H1 (cell line): ENCODE data around the gene ARHGAP15. TPM values are rescaled to one million over a fixed set of nuclear protein-coding genes. Genes with fewer than 3 reads are reported as not detected.

Experiments
- CTCF ChIA-PET: fragments of 300-600 bp; sonication (Branson Sonifier 250); formaldehyde crosslinking; loops from one replicate; lab custom pipeline; 2021; ENCODE audit not compliant: partially characterized antibody; lab: Charles Lee
- POLR2A ChIA-PET: fragments of 300-600 bp; sonication (Branson Sonifier 250); formaldehyde crosslinking; loops from one replicate; lab custom pipeline; 2021; ENCODE audit warnings: inconsistent platforms; ENCODE audit not compliant: partially characterized antibody; lab: Charles Lee
- DNase-seq, 2 experiments: peaks; one replicate each; pipeline versions ENCODE4 v3.0.0 to v3.0.0-alpha.2; 2010 to 2022; ENCODE audit warnings: low spot score in 2 of 2, low read depth in 1 of 2, mixed read lengths in 1 of 2
- FAIRE-seq: peaks from 2 replicates; lab custom pipeline; 2011; peaks lifted over from hg19 to GRCh38; lab: Jason Lieb, UNC
- H2AFZ ChIP-seq: 2 replicates; pipeline ENCODE4 v1.8.1; 2012; ENCODE audit warnings: low read length, inconsistent platforms
- H2AK5ac ChIP-seq: 2 replicates; pipeline ENCODE4 v1.6.1; 2013; ENCODE audit warnings: low read depth, low read length
- H2BK120ac ChIP-seq: replicated peaks from 2 replicates; pipeline ENCODE3; 2013; ENCODE audit warnings: low read depth, low read length, inconsistent platforms
- H2BK12ac ChIP-seq: 2 replicates; pipeline ENCODE4 v1.6.1; 2013; ENCODE audit warnings: low read depth, low read length
- H2BK15ac ChIP-seq: 2 replicates; pipeline ENCODE4 v1.6.1; 2013; ENCODE audit warnings: low read length
- H2BK20ac ChIP-seq: 2 replicates; pipeline ENCODE4 v1.6.1; 2013; ENCODE audit warnings: low read length
- H2BK5ac ChIP-seq: 2 replicates; pipeline ENCODE4 v1.6.1; 2013; ENCODE audit warnings: low read depth, low read length
- H3K14ac ChIP-seq: 2 replicates; pipeline ENCODE4 v1.6.1; 2013; ENCODE audit warnings: inconsistent platforms; ENCODE audit not compliant: insufficient read length
- H3K18ac ChIP-seq: 2 replicates; pipeline ENCODE4 v1.6.1; 2013; ENCODE audit warnings: low read length; ENCODE audit errors: extremely low read depth
- H3K23ac ChIP-seq: 2 replicates; pipeline ENCODE4 v1.6.1; 2013; ENCODE audit warnings: inconsistent platforms; ENCODE audit not compliant: insufficient read length
- H3K23me2 ChIP-seq: 2 replicates; pipeline ENCODE4 v1.6.1; 2013; ENCODE audit warnings: low read depth, low read length
- H3K27ac ChIP-seq: 2 replicates; pipeline ENCODE4 v1.6.1; 2011; ENCODE audit warnings: low read depth, low read length, inconsistent platforms
- H3K27me3 ChIP-seq, 4 experiments: replicated peaks in 1 of 4; 1 replicate in 1 of 4; 2 replicates in 3 of 4; pipeline versions ENCODE4 v1.6.1 to v1.8.1; 2011 to 2013; ENCODE audit warnings: low read length in 3 of 4, mild to moderate bottlenecking in 3 of 4, inconsistent platforms in 2 of 4, mixed read lengths in 2 of 4, moderate library complexity in 1 of 4; ENCODE audit not compliant: control insufficient read depth in 3 of 4, insufficient read depth in 3 of 4; ENCODE audit errors: extremely low read depth in 1 of 4
- H3K36me3 ChIP-seq, 4 experiments: 2 replicates each; pipeline versions ENCODE4 v1.6.1 to v1.8.1; 2011 to 2013; ENCODE audit warnings: mild to moderate bottlenecking in 4 of 4, low read length in 3 of 4, moderate library complexity in 2 of 4, control low read depth in 1 of 4, inconsistent platforms in 1 of 4; ENCODE audit not compliant: insufficient read depth in 4 of 4, control insufficient read depth in 2 of 4
- H3K4ac ChIP-seq: replicated peaks from 2 replicates; pipeline ENCODE3; 2013; ENCODE audit warnings: low read length, low read depth, mixed read lengths, inconsistent platforms; ENCODE audit not compliant: insufficient read length
- H3K4me1 ChIP-seq, 4 experiments: replicated peaks in 1 of 4; 1 replicate in 1 of 4; 2 replicates in 3 of 4; pipeline versions ENCODE4 v1.6.1 to v1.8.1; 2011 to 2013; ENCODE audit warnings: low read length in 3 of 4, inconsistent platforms in 2 of 4, mixed read lengths in 1 of 4; ENCODE audit not compliant: insufficient read depth in 4 of 4, control insufficient read depth in 3 of 4
- H3K4me2 ChIP-seq, 2 experiments: 2 replicates each; pipeline versions ENCODE4 v1.6.1 to v1.8.1; 2011 to 2013; ENCODE audit warnings: low read depth in 2 of 2, low read length in 2 of 2, control low read depth in 1 of 2, inconsistent platforms in 1 of 2, mild to moderate bottlenecking in 1 of 2; ENCODE audit not compliant: insufficient read depth in 1 of 2
- H3K4me3 ChIP-seq, 4 experiments: fragments of 200-600, 300-600 bp in 1 of 4; sonication (generic), shearing (Covaris generic), sonication (Bioruptor Twin) in 1 of 4; 2 replicates each; pipeline versions ENCODE4 v1.5.1 to v1.8.1; 2011 to 2016; ENCODE audit warnings: low read length in 4 of 4, low read depth in 3 of 4, control low read depth in 2 of 4, inconsistent platforms in 2 of 4, mild to moderate bottlenecking in 2 of 4, mixed read lengths in 1 of 4, moderate library complexity in 1 of 4; ENCODE audit not compliant: insufficient read depth in 2 of 4; ENCODE audit errors: extremely low read depth in 1 of 4
- H3K56ac ChIP-seq: replicated peaks from 2 replicates; pipeline ENCODE3; 2013; ENCODE audit warnings: low read depth, mild to moderate bottlenecking, mixed read lengths, low read length, inconsistent platforms; ENCODE audit not compliant: insufficient read length
- H3K79me1 ChIP-seq: 2 replicates; pipeline ENCODE4 v1.6.1; 2013; ENCODE audit warnings: low read depth, low read length, control low read depth
- H3K79me2 ChIP-seq, 2 experiments: 2 replicates each; pipeline versions ENCODE4 v1.6.1 to v1.8.1; 2012 to 2013; ENCODE audit warnings: low read length in 2 of 2, mild to moderate bottlenecking in 2 of 2, inconsistent platforms in 1 of 2; ENCODE audit not compliant: insufficient read depth in 2 of 2, control insufficient read depth in 1 of 2
- H3K9ac ChIP-seq, 4 experiments: replicated peaks in 1 of 4; 1 replicate in 1 of 4; 2 replicates in 3 of 4; pipeline versions ENCODE4 v1.6.1 to v1.8.1; 2011 to 2013; ENCODE audit warnings: low read depth in 3 of 4, low read length in 3 of 4, control low read depth in 2 of 4, mild to moderate bottlenecking in 2 of 4, moderate library complexity in 2 of 4, inconsistent platforms in 1 of 4; ENCODE audit errors: extremely low read depth in 1 of 4
- H3K9me3 ChIP-seq, 2 experiments: 2 replicates each; pipeline versions ENCODE4 v1.6.1 to v1.8.1; 2012 to 2013; ENCODE audit warnings: mild to moderate bottlenecking in 2 of 2, moderate library complexity in 2 of 2, control low read depth in 1 of 2, inconsistent platforms in 1 of 2, low read depth in 1 of 2, low read length in 1 of 2, mixed read lengths in 1 of 2; ENCODE audit not compliant: insufficient read depth in 2 of 2
- H4K20me1 ChIP-seq, 2 experiments: replicated peaks in 1 of 2; 2 replicates each; pipeline versions ENCODE3 to v1.8.1; 2011 to 2013; ENCODE audit warnings: inconsistent platforms in 2 of 2, low read length in 2 of 2, mild to moderate bottlenecking in 1 of 2; ENCODE audit not compliant: insufficient read depth in 2 of 2, control insufficient read depth in 1 of 2
- H4K5ac ChIP-seq: 2 replicates; pipeline ENCODE4 v1.6.1; 2013; ENCODE audit warnings: low read length, low read depth, mixed read lengths, inconsistent platforms; ENCODE audit not compliant: insufficient read length
- H4K8ac ChIP-seq: 2 replicates; pipeline ENCODE4 v1.8.0; 2013; ENCODE audit warnings: mild to moderate bottlenecking, moderate library complexity, low read length, inconsistent platforms; ENCODE audit not compliant: insufficient read depth; ENCODE audit errors: extremely low read depth
- H4K91ac ChIP-seq: replicated peaks from 2 replicates; pipeline ENCODE3; 2013; ENCODE audit warnings: low read length, mixed read lengths, inconsistent platforms; ENCODE audit not compliant: insufficient read length
- ATF2 ChIP-seq: IDR thresholded peaks from 2 replicates; pipeline ENCODE4 v1.6.1; 2012; ENCODE audit warnings: low read length, inconsistent platforms
- CBX5 ChIP-seq: fragments of 300-800, 300-1000 bp; sonication (generic); IDR thresholded peaks from 2 replicates; pipeline ENCODE4 v1.7.1; 2016; ENCODE audit warnings: antibody characterized with exemption, low read length, low read depth
- CEBPB ChIP-seq: IDR thresholded peaks from 2 replicates; pipeline ENCODE4 v1.6.1; 2012; ENCODE audit warnings: low read depth, low read length
- CHD1 ChIP-seq: IDR thresholded peaks from 2 replicates; pipeline ENCODE4 v1.6.1; 2012; ENCODE audit warnings: low read depth, low read length, improper control_type of control experiment
- E2F6 ChIP-seq: IDR thresholded peaks from 2 replicates; pipeline ENCODE4 v1.6.1; 2012; ENCODE audit warnings: inconsistent platforms
- EGR1 ChIP-seq: IDR thresholded peaks from 2 replicates; pipeline ENCODE4 v1.6.1; 2011; ENCODE audit warnings: low read depth, low read length, borderline replicate concordance
- HDAC6 ChIP-seq: IDR thresholded peaks from one replicate; pipeline ENCODE4 v1.7.1; 2012; ENCODE audit warnings: low read depth, mild to moderate bottlenecking, inconsistent platforms, low read length, moderate library complexity
- JUND ChIP-seq: IDR thresholded peaks from 2 replicates; pipeline ENCODE4 v1.6.1; 2011; ENCODE audit warnings: mild to moderate bottlenecking, improper control_type of control experiment, low read length
- MAFK ChIP-seq: IDR thresholded peaks from 2 replicates; pipeline ENCODE4 v1.6.1; 2012; ENCODE audit warnings: low read depth, mild to moderate bottlenecking, improper control_type of control experiment, low read length
- SIRT6 ChIP-seq: IDR thresholded peaks from one replicate; pipeline ENCODE4 v1.7.1; 2012; ENCODE audit warnings: low read length, inconsistent platforms
- SIX5 ChIP-seq: IDR thresholded peaks from 2 replicates; pipeline ENCODE4 v1.6.1; 2011; ENCODE audit warnings: mild to moderate bottlenecking, low read depth, low read length
- SP2 ChIP-seq: IDR thresholded peaks from 2 replicates; pipeline ENCODE4 v1.6.1; 2012; ENCODE audit warnings: mild to moderate bottlenecking, low read length, inconsistent platforms
- SRF ChIP-seq: IDR thresholded peaks from 2 replicates; pipeline ENCODE4 v1.6.1; 2011; ENCODE audit warnings: mild to moderate bottlenecking, low read depth, low read length, moderate library complexity
- ZNF274 ChIP-seq: IDR thresholded peaks from 2 replicates; pipeline ENCODE4 v1.7.0; 2012; ENCODE audit warnings: low read length, borderline replicate concordance; ENCODE audit errors: extremely low read depth
- WGBS, 2 experiments: shearing (Covaris generic) in 1 of 2; methylation state at CpG; one replicate each; pipeline versions ENCODE4 v1.1.6 to v1.1.7; 2013 to 2015; ENCODE audit warnings: low lambda C conversion rate in 2 of 2, mixed read lengths in 2 of 2, inconsistent platforms in 1 of 2, low coverage in 1 of 2, missing lambda C conversion rate in 1 of 2; ENCODE audit not compliant: insufficient replicate concordance in 2 of 2, insufficient coverage in 1 of 2, insufficient read length in 1 of 2; ENCODE audit errors: extremely low coverage in 1 of 2, missing lambda C conversion rate in 1 of 2; 5-methylcytosine and 5-hydroxymethylcytosine counted together
- polyA plus RNA-seq, 7 experiments: library from polyadenylated mRNA; depleted of rRNA in 3 of 7; stranded (reverse) in 5 of 7; unstranded in 2 of 7; fragments of >200 nt in 5 of 7; fragments of 200-250 nt in 2 of 7; gene quantifications; 1 replicate in 5 of 7; 2 replicates in 1 of 7; 4 replicates in 1 of 7; pipeline versions ENCODE4 v1.2.1 to v1.2.3, GENCODE V29; 2011 to 2013; ENCODE audit warnings: missing spikeins in 2 of 7, mixed read lengths in 2 of 7
- total RNA-seq: library from RNA; stranded (reverse); fragmentation: NEBNext Ultra II Directional; extraction: Animal tissue kit (Norgen Biotek cat#: 25700); gene quantifications from 2 replicates; pipeline ENCODE4 v1.2.1, GENCODE V29; 2021

ARHGAP15 gene
- total and polyA plus RNA-seq, 2 of the 8 experiments (the other 6 are each of a cell fraction or from before 2014, with no cell fraction given): not detected

- Histone ChIP-seq H3K4ac (no peak overlapping the region), H3K14ac (no peak overlapping the region), H4K20me1 (no peaks in the 10 kb centered on the region), H3K4me2 (no peak overlapping the region), H3K23ac (no peak overlapping the region), H3K9ac (no peak overlapping the region), H2BK20ac (no peak overlapping the region), H2BK120ac (no peak overlapping the region), H2AK5ac (no peak overlapping the region), H4K5ac (no peak overlapping the region), H2BK5ac (no peak overlapping the region), H3K36me3 (no peaks in the 10 kb centered on the region), H3K27ac (no peak overlapping the region), H4K8ac (no peak overlapping the region), H2AFZ (no peak overlapping the region), H3K4me3 (no peak overlapping the region), H2BK12ac (no peak overlapping the region), H3K27me3 (no peaks in the 10 kb centered on the region), H3K18ac (no peak overlapping the region), H4K91ac (no peak overlapping the region), H3K56ac (no peak overlapping the region), H3K4me1 (no peaks in the 10 kb centered on the region), H3K79me2 (no peaks in the 10 kb centered on the region), H3K23me2 (no peaks in the 10 kb centered on the region), H3K9me3 (no peaks in the 10 kb centered on the region), H2BK15ac (no peak overlapping the region), H3K79me1 (no peaks in the 10 kb centered on the region)
- 95% methylated on average over 4 of the region's 4 CpGs; no CpG with 5 or more reads in 1 of the 2 experiments for WGBS, 2 experiments
- ChIA-PET CTCF (interaction anchor here (0.6 to 8.9 kb wide), 17 partner anchors 9 to 1129 kb away, joined by 3 to 164 read pairs (median 7); no protein-coding TSS in a partner anchor), POLR2A (no interaction called here)
- FAIRE-seq (no peak), DNase-seq (no peak)
- no peak for TF ChIP-seq ZNF274
- TF ChIP-seq CEBPB: no peak
- no peak for TF ChIP-seq SIX5
- TF ChIP-seq JUND: no peak
- TF ChIP-seq EGR1: no peak
- TF ChIP-seq SP2: no peak
- TF ChIP-seq SRF: no peak
- no peak for TF ChIP-seq SIRT6
- no peak for TF ChIP-seq ATF2
- TF ChIP-seq HDAC6: no peak
- no peak for TF ChIP-seq CBX5
- no peak for TF ChIP-seq MAFK
- TF ChIP-seq CHD1: no peak
- no peak for TF ChIP-seq E2F6
Observed at GRCh38 chr2:143163499-143163898, 34.3 kb downstream of the ARHGAP15 start.
